Fibroblast of pulmonary artery (primary cell): ENCODE data around the gene SLC9A9.
A peak's percentile ranks its signal among the peaks of the same experiment; 100 is the strongest.

Experiments used
- DNase-seq: peaks from one replicate; pipeline ENCODE4 v3.0.0-alpha.2; 2010; ENCODE audit warnings: low read depth
- H3K4me3 ChIP-seq: replicated peaks from 2 replicates; pipeline ENCODE4 v1.5.1; 2011; ENCODE audit warnings: low read depth, mild to moderate bottlenecking, control low read depth, low read length, moderate library complexity
- CTCF ChIP-seq: IDR thresholded peaks from 2 replicates; pipeline ENCODE4 v1.5.1; 2011; ENCODE audit warnings: mild to moderate bottlenecking, control low read depth, low read length, inconsistent platforms; ENCODE audit errors: missing control alignments

The SLC9A9 gene

GRCh38 chr3:143650827-143651226 is 197.4 kb downstream of the SLC9A9 start:
- DNase-seq, result no peak

GRCh38 chr3:143650120-143650519 is 198.1 kb downstream of the SLC9A9 start:
- TF ChIP-seq CTCF, result no peak
- no peak overlapping the region for H3K4me3 ChIP-seq
- DNase-seq, result no peak

More at GRCh38 chr3:143650827-143651226, 197.4 kb downstream of the SLC9A9 start:
- no peak for TF ChIP-seq CTCF
- no peak overlapping the region for H3K4me3 ChIP-seq

GRCh38 chr3:143648708-143649107 is 199.6 kb downstream of the SLC9A9 start:
- DNase-seq, result no peak
- H3K4me3 ChIP-seq, result no peak overlapping the region
- peak; percentile 28 for TF ChIP-seq CTCF

GRCh38 chr3:143648218-143648617 is 200.1 kb downstream of the SLC9A9 start:
- no peak overlapping the region for H3K4me3 ChIP-seq
- TF ChIP-seq CTCF, result no peak

GRCh38 chr3:143644370-143645089 is 203.7 kb downstream of the SLC9A9 start:
- H3K4me3 ChIP-seq, result no peak overlapping the region
- peak; percentile 88 for DNase-seq
- TF ChIP-seq CTCF, result peak; percentile 73

More at GRCh38 chr3:143648218-143648617, 200.1 kb downstream of the SLC9A9 start:
- no peak for DNase-seq

- no peak for TF ChIP-seq CTCF
- no peak overlapping the region for H3K4me3 ChIP-seq
- DNase-seq, result no peak
Measured at GRCh38 chr3:143643905-143644304, 204.4 kb downstream of the SLC9A9 start.

- no peak overlapping the region for H3K4me3 ChIP-seq
- TF ChIP-seq CTCF, result no peak
- no peak for DNase-seq
Measured at GRCh38 chr3:143640774-143641173, 207.5 kb downstream of the SLC9A9 start.
